ENCODE data around the gene TMEFF2. TPM values are rescaled to one million over a fixed set of nuclear protein-coding genes. Genes with fewer than 3 reads are reported as not detected.
A peak's percentile ranks its signal among the peaks of the same experiment; 100 is the strongest.
"Not testable (repeated sequence)": the region's sequence is repeated elsewhere in the genome, so short reads cannot be mapped to it uniquely, and the experiment has no call there.

Gene TMEFF2
- total RNA-seq, 1 donor from 2014 or later: 0.10 TPM

GRCh38 chr2:191923652-191923997 is 271.1 kb downstream of the TMEFF2 start:
- no peak for ATAC-seq
- DNase-seq: no peak
- intact Hi-C loops (cut with micrococcal nuclease): no loop called here

- DNase-seq (no peak), ATAC-seq (no peak)
- intact Hi-C loops (cut with micrococcal nuclease): no loop called here
Observed at GRCh38 chr2:191922736-191923651, 271.7 kb downstream of the TMEFF2 start.

GRCh38 chr2:191921650-191922049 is 273.1 kb downstream of the TMEFF2 start:
- ATAC-seq; DNase-seq; intact Hi-C loops (cut with micrococcal nuclease): not testable (repeated sequence)

GRCh38 chr2:191920502-191920901 is 274.2 kb downstream of the TMEFF2 start:
- ATAC-seq (no peak), DNase-seq (no peak)
- intact Hi-C loops (cut with micrococcal nuclease): no loop called here

- peak; percentile 98 for ATAC-seq
- peak; percentile 33 for DNase-seq
Observed at GRCh38 chr2:191917967-191918651, 276.6 kb downstream of the TMEFF2 start.

GRCh38 chr2:191917430-191917881 is 277.3 kb downstream of the TMEFF2 start:
- intact Hi-C loops (cut with micrococcal nuclease): no loop called here
- ATAC-seq: no peak
- no peak for DNase-seq

More at GRCh38 chr2:191917967-191918651, 276.6 kb downstream of the TMEFF2 start:
- intact Hi-C loops (cut with micrococcal nuclease): no loop called here

GRCh38 chr2:191916826-191917225 is 277.9 kb downstream of the TMEFF2 start:
- intact Hi-C loops (cut with micrococcal nuclease): no loop called here
- no peak for DNase-seq
- ATAC-seq: no peak

- intact Hi-C loops (cut with micrococcal nuclease): no loop called here
- ATAC-seq (no peak), DNase-seq (no peak)
Observed at GRCh38 chr2:191915750-191916149, 279.0 kb downstream of the TMEFF2 start.

- ATAC-seq (no peak), DNase-seq (no peak)
- intact Hi-C loops (cut with micrococcal nuclease): no loop called here
Observed at GRCh38 chr2:191913796-191914195, 280.9 kb downstream of the TMEFF2 start.

GRCh38 chr2:191912764-191913163 is 282.0 kb downstream of the TMEFF2 start:
- ATAC-seq: no peak
- intact Hi-C loops (cut with micrococcal nuclease): no loop called here
- no peak for DNase-seq

GRCh38 chr2:191910518-191910917 is 284.2 kb downstream of the TMEFF2 start:
- ATAC-seq: no peak
- DNase-seq: no peak
- intact Hi-C loops (cut with micrococcal nuclease): no loop called here

- ATAC-seq: no peak
- DNase-seq: no peak
- intact Hi-C loops (cut with micrococcal nuclease): loop anchor here (10.0 kb wide), 1 partner anchor 74 kb away; no protein-coding TSS in a partner anchor
Observed at GRCh38 chr2:191908874-191909273, 285.9 kb downstream of the TMEFF2 start.

GRCh38 chr2:191907545-191907944 is 287.2 kb downstream of the TMEFF2 start:
- peak; percentile 89 for ATAC-seq
- intact Hi-C loops (cut with micrococcal nuclease): loop anchor here (10.0 kb wide), 1 partner anchor 73 kb away; no protein-coding TSS in a partner anchor
- no peak for DNase-seq

DNA sequence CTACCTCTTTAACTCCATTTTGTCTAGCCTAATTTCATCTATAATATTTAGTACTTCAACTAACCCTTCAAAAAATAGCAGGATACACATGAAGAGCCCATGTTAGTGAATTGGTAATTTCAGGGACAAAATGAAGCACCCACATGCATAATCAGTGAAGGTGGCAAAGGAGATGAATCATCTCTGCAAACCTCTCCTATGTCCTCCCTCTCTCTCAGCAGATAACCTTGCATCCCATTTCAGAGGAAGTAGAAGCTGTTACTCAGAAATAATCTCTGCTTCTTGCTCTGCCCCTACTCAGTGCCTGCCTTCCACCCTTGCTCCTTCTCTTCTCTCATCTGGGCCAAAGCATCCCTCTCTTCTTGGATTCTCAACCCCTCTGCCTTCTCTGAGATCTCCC is 287.6 kb downstream of the TMEFF2 start:
- DNase-seq (no peak), ATAC-seq (no peak)
- intact Hi-C loops (cut with micrococcal nuclease): loop anchor here (10.0 kb wide), 1 partner anchor 72 kb away; no protein-coding TSS in a partner anchor

- intact Hi-C loops (cut with micrococcal nuclease): loop anchor here (10.0 kb wide), 1 partner anchor 71 kb away; no protein-coding TSS in a partner anchor
- ATAC-seq (no peak), DNase-seq (no peak)
Observed at GRCh38 chr2:191905336-191905735, 289.4 kb downstream of the TMEFF2 start.

- intact Hi-C loops (cut with micrococcal nuclease): loop anchor here (10.0 kb wide), 1 partner anchor 66 kb away; no protein-coding TSS in a partner anchor
- no peak for ATAC-seq
- no peak for DNase-seq
Observed at GRCh38 chr2:191901031-191901430, 293.7 kb downstream of the TMEFF2 start.

DNA sequence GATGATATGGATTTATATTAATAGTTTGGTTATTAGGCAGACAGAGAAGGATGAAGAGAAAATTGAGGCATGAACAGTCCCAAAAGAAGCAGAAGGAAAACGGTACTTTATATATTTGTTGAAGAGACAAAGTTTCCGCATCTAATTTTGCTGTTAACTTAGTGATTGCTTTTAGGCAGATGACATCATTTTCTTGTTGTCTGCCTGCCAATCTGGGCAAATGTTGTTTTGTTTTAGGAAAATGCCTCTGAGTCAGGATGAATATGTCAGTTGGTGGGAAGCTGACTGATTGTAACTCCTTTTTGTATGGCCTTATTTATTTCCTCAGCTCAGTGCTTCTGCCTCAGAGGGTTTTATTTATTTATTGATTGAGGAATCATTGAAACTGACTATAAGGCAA is 295.3 kb downstream of the TMEFF2 start:
- no peak for ATAC-seq
- DNase-seq: no peak
- intact Hi-C loops (cut with micrococcal nuclease): no loop called here

Data from left ventricle myocardium superior (tissue), 1 donor.